Measurements from ENCODE around the gene PAX9. TPM values are rescaled to one million over a fixed set of nuclear protein-coding genes. Genes with fewer than 3 reads are reported as not detected.

PAX9 gene
- total RNA-seq, 4 donors from 2014 or later = 0.11 to 1.2 (median 0.64) TPM

DNA sequence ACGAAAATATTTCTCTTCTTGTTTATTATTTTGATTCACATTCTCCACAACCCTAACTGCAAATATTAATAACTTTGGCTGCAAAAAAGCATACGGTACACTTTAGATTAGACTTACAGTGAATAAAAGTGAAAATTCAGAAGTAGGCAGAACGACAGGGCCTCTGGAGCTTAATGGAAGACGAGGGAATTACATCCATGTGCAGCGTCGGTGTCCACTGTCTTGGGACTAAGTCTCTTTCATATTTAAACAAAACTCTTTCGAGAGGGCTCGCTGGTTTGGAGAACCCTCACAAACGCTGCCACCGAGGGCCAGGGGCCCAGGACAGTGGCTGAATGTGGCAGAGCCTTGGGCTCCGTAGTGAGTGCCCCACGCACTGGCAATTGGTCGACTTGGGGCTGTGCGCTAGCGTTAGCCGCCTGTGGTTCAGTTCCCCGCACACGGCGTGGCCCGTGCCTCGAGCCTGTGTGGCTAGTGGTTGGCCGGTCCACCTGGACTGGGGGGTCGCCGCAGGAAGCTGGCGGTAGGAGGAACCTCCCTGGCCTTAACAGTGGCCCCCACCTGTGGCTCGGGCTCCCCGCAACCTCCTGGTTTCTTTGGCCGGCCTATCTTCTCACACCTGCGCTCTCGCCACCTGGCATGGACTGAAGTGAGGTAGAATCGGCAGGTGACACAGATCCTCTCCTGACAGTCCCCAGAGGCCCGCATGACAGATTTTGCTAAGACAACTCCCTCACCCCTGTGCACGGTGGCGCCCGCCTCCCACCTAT lies 739 bp upstream of the PAX9 start:
- TF ChIP-seq CTCF (IDR thresholded peaks at IDR 0.05) (no peak), POLR2A (IDR thresholded peaks at IDR 0.05) (no peak)
- no peak for DNase-seq (ENCODE audit: low spot score in 2 of 2)
- H3K4me3 ChIP-seq (ENCODE audit: low read depth, poor library complexity, severe bottlenecking) = no peak overlapping the region
- 46 to 48% methylated on average over 24 to 34 of the region's 35 CpGs for WGBS, 2 donors
- intact Hi-C loops (cut with DNase I; ENCODE audit: low total_unique reads) = no loop called here

- TF ChIP-seq POLR2A (IDR thresholded peaks at IDR 0.05) (no peak), CTCF (IDR thresholded peaks at IDR 0.05) (no peak)
- intact Hi-C loops (cut with DNase I; ENCODE audit: low total_unique reads) = no loop called here
- no peak for DNase-seq (ENCODE audit: low spot score in 2 of 2)
Observed at GRCh38 chr14:36662258-36662542, 540 bp downstream of the PAX9 start.

DNA sequence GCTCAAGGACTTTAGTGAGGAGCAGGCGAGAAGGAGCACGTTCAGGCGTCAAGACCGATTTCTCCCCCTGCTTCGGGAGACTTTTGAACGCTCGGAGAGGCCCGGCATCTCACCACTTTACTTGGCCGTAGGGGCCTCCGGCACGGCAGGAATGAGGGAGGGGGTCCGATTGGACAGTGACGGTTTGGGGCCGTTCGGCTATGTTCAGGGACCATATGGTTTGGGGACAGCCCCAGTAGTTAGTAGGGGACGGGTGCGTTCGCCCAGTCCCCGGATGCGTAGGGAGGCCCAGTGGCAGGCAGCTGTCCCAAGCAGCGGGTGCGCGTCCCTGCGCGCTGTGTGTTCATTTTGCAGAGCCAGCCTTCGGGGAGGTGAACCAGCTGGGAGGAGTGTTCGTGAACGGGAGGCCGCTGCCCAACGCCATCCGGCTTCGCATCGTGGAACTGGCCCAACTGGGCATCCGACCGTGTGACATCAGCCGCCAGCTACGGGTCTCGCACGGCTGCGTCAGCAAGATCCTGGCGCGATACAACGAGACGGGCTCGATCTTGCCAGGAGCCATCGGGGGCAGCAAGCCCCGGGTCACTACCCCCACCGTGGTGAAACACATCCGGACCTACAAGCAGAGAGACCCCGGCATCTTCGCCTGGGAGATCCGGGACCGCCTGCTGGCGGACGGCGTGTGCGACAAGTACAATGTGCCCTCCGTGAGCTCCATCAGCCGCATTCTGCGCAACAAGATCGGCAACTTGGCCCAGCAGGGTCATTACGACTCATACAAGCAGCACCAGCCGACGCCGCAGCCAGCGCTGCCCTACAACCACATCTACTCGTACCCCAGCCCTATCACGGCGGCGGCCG lies 1.1 kb downstream of the PAX9 start:
- DNase-seq (ENCODE audit: low spot score in 2 of 2) = no peak

More at GRCh38 chr14:36662258-36662542, 540 bp downstream of the PAX9 start:
- WGBS, 2 donors = 2 to 3% methylated on average over 11 of the region's 11 CpGs
- peak overlapping the region; percentile 34 for H3K4me3 ChIP-seq (ENCODE audit: low read depth, poor library complexity, severe bottlenecking)

DNA sequence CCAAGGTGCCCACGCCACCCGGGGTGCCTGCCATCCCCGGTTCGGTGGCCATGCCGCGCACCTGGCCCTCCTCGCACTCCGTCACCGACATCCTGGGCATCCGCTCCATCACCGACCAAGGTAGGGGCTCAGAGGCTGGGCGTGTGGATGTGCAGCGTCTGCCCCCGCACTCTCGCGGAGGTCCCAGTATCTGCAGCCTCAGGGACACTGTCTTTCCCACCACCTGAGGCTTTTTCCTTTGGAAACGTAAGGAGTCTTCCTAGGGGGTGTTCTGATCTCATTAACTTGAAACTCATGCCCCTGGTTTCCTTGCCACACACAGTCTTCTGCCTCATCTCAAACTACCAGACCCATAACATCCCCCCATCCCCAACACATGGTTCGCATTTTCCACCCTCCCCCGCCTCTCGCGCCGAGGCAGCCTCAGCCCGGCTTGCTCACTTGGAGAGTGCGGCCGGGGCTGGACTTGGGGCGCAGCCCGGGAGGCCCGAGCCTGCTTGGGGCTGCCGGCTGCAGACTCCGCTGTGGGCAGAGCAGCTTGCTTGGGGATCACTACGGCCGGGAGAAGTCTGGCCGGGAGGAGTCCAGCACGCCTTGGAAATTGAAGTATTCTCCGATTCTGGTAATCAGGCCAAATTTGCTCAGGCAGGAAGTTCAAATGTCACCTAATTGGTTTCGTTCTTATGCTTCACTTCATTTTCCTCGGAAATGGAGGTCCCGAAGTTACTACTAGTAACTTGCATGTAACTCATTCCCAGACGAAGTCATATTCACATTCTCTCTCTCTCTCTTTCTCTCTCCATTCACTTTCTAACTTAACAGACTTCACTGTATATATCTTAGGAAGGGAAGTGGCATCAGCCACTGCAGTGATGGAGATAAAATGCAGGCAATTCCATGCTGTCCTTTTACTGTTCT lies 2.0 kb downstream of the PAX9 start:
- intact Hi-C loops (cut with DNase I; ENCODE audit: low total_unique reads) = no loop called here
- no peak overlapping the region for H3K4me3 ChIP-seq (ENCODE audit: low read depth, poor library complexity, severe bottlenecking)
- no peak for TF ChIP-seq POLR2A (IDR thresholded peaks at IDR 0.05)
- no peak for TF ChIP-seq CTCF (IDR thresholded peaks at IDR 0.05)
- WGBS, 2 donors = 20 to 32% methylated on average over 28 to 34 of the region's 39 CpGs
- no peak for DNase-seq (ENCODE audit: low spot score in 2 of 2)

More for the DNA sequence above, 1.1 kb downstream of the PAX9 start:
- intact Hi-C loops (cut with DNase I; ENCODE audit: low total_unique reads) = no loop called here
- no peak for TF ChIP-seq POLR2A (IDR thresholded peaks at IDR 0.05)
- no peak for TF ChIP-seq CTCF (IDR thresholded peaks at IDR 0.05)
- 1 to 9% methylated on average over 52 to 63 of the region's 71 CpGs for WGBS, 2 donors
- peak overlapping the region; percentile 34 for H3K4me3 ChIP-seq (ENCODE audit: low read depth, poor library complexity, severe bottlenecking)

DNA sequence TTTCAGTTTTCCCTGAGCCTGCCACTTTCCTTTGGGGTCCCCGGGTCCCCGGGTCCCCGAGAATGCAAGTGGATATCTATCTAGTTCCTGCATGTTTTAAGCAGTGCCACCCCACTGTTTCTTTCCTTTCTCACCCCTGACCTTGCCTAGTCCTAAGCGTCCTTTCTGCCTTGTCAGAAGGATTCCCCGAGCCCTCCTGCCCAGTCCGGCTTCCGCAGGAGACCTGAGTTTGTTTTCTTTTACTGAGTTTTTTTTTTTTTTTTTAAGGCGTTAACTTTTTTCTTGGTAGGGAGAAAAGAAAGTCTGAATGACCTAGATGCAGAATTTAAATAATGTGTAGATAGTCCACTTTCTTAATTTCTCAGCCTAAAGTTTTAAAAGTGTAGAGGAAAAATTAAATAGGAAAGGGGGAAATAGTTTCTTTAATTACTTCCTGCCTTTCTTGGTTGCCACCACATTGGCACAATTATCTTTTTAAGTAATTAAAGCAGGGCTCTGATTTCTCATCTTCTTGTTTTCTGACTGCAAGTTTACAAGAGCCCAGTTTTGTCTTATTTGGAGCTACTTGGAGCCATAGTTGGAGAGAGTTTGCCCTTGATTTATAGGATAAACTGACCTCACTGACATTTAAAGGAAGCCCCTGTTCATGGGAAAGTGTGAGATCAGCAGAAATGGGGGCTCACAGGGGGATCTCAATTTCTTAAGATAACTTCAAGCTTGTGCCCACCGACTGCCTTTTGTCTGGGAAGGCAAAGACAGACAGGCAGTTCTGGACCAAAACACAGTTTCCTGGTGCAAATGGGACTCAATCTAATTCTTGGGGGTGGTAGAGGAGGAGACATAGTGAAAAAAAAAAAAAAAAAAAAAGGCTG lies 2.9 kb downstream of the PAX9 start:
- no peak for DNase-seq (ENCODE audit: low spot score in 2 of 2)
- H3K4me3 ChIP-seq (ENCODE audit: low read depth, poor library complexity, severe bottlenecking) = no peak overlapping the region
- intact Hi-C loops (cut with DNase I; ENCODE audit: low total_unique reads) = no loop called here
- TF ChIP-seq POLR2A (IDR thresholded peaks at IDR 0.05) (no peak), CTCF (IDR thresholded peaks at IDR 0.05) (no peak)
- 50 to 53% methylated on average over 9 of the region's 9 CpGs for WGBS, 2 donors
